Measurements from ENCODE around the gene COPRS. TPM values are rescaled to one million over a fixed set of nuclear protein-coding genes. Genes with fewer than 3 reads are reported as not detected.

Gene COPRS
- polyA plus RNA-seq (ENCODE audit: insufficient read length in 3 of 3), result 10 to 100 TPM; 40.7 to 48.4 (median 45.5) TPM
- long read RNA-seq, donor 1, transcript COPRS-201 (4 exons, 968 nt), result major isoform, 32 of 46 reads
- long read RNA-seq, donor 1, partial matches to known transcripts, result 14 of 46 reads
- long read RNA-seq, donor 1, other reads (novel, unspliced or antisense), result 0 of 46 reads
- long read RNA-seq, donor 2, transcript COPRS-201 (4 exons, 968 nt), result major isoform, 37 of 43 reads
- long read RNA-seq, donor 2, partial matches to known transcripts, result 6 of 43 reads
- long read RNA-seq, donor 2, other reads (novel, unspliced or antisense), result 0 of 43 reads
- long read RNA-seq, donor 3, transcript COPRS-201 (4 exons, 968 nt), result major isoform, 37 of 52 reads
- long read RNA-seq, donor 3, partial matches to known transcripts, result 9 of 52 reads
- long read RNA-seq, donor 3, other reads (novel, unspliced or antisense), result 5 of 52 reads
- long read RNA-seq, donor 4, transcript COPRS-201 (4 exons, 968 nt), result major isoform, 37 of 49 reads
- long read RNA-seq, donor 4, partial matches to known transcripts, result 12 of 49 reads
- long read RNA-seq, donor 4, other reads (novel, unspliced or antisense), result 0 of 49 reads
- long read RNA-seq, donor 5, transcript COPRS-201 (4 exons, 968 nt), result major isoform, 21 of 27 reads
- long read RNA-seq, donor 5, partial matches to known transcripts, result 6 of 27 reads
- long read RNA-seq, donor 5, other reads (novel, unspliced or antisense), result 0 of 27 reads
- long read RNA-seq, donor 6, transcript COPRS-201 (4 exons, 968 nt), result major isoform, 25 of 30 reads
- long read RNA-seq, donor 6, partial matches to known transcripts, result 5 of 30 reads
- long read RNA-seq, donor 6, other reads (novel, unspliced or antisense), result 0 of 30 reads
- long read RNA-seq, donor 7, transcript COPRS-201 (4 exons, 968 nt), result major isoform, 46 of 63 reads
- long read RNA-seq, donor 7, partial matches to known transcripts, result 12 of 63 reads
- long read RNA-seq, donor 7, other reads (novel, unspliced or antisense), result 5 of 63 reads
- long read RNA-seq, donor 8, transcript COPRS-201 (4 exons, 968 nt), result major isoform, 23 of 31 reads
- long read RNA-seq, donor 8, partial matches to known transcripts, result 7 of 31 reads
- long read RNA-seq, donor 8, other reads (novel, unspliced or antisense), result 0 of 31 reads
- long read RNA-seq, donor 9, transcript COPRS-201 (4 exons, 968 nt), result major isoform, 29 of 43 reads
- long read RNA-seq, donor 9, partial matches to known transcripts, result 13 of 43 reads
- long read RNA-seq, donor 9, other reads (novel, unspliced or antisense), result 0 of 43 reads
- long read RNA-seq, donor 10, transcript COPRS-201 (4 exons, 968 nt), result major isoform, 23 of 31 reads
- long read RNA-seq, donor 10, partial matches to known transcripts, result 8 of 31 reads
- long read RNA-seq, donor 10, other reads (novel, unspliced or antisense), result 0 of 31 reads
- long read RNA-seq, donor 11, transcript COPRS-201 (4 exons, 968 nt), result major isoform, 23 of 34 reads
- long read RNA-seq, donor 11, partial matches to known transcripts, result 11 of 34 reads
- long read RNA-seq, donor 11, other reads (novel, unspliced or antisense), result 0 of 34 reads
- long read RNA-seq, donor 12, transcript COPRS-201 (4 exons, 968 nt), result major isoform, 37 of 51 reads
- long read RNA-seq, donor 12, partial matches to known transcripts, result 11 of 51 reads
- long read RNA-seq, donor 12, other reads (novel, unspliced or antisense), result 0 of 51 reads
- long read RNA-seq, donor 13, transcript COPRS-201 (4 exons, 968 nt), result major isoform, 28 of 40 reads
- long read RNA-seq, donor 13, partial matches to known transcripts, result 11 of 40 reads
- long read RNA-seq, donor 13, other reads (novel, unspliced or antisense), result 0 of 40 reads
- long read RNA-seq, donor 14, result 0 reads
- long read RNA-seq, donor 15, result 0 reads
- long read RNA-seq, donor 16, transcript COPRS-201 (4 exons, 968 nt), result major isoform, 36 of 63 reads
- long read RNA-seq, donor 16, partial matches to known transcripts, result 26 of 63 reads
- long read RNA-seq, donor 16, other reads (novel, unspliced or antisense), result 0 of 63 reads

- DNase-seq, result peak; percentile 80
Measured at GRCh38 chr17:31858642-31859486, at the start of gene COPRS. Gene COPRS, minus strand, starts transcription at chr17:31859244. Its CDS starts 45 bp downstream, at chr17:31859199.

- DNase-seq, result no peak
Measured at GRCh38 chr17:31908386-31908785, 49.3 kb upstream of the COPRS start.

- peak; percentile 35 for DNase-seq
Measured at GRCh38 chr17:31907342-31907962, 48.4 kb upstream of the COPRS start.

- no peak for DNase-seq
Measured at GRCh38 chr17:31903401-31903800, 44.4 kb upstream of the COPRS start.

GRCh38 chr17:31902693-31903092, 43.6 kb upstream of the COPRS start:
- no peak for DNase-seq

- DNase-seq, result no peak
Measured at GRCh38 chr17:31900877-31901276, 41.8 kb upstream of the COPRS start.

- DNase-seq, result no peak
Measured at GRCh38 chr17:31888124-31888523, 29.1 kb upstream of the COPRS start.

GRCh38 chr17:31882571-31882970, 23.5 kb upstream of the COPRS start:
- DNase-seq, result no peak

- no peak for DNase-seq
Measured at GRCh38 chr17:31880311-31880710, 21.3 kb upstream of the COPRS start.

GRCh38 chr17:31878703-31879073, 19.6 kb upstream of the COPRS start:
- DNase-seq, result no peak

- no peak for DNase-seq
Measured at GRCh38 chr17:31877911-31878702, 19.1 kb upstream of the COPRS start.

GRCh38 chr17:31877341-31877740, 18.3 kb upstream of the COPRS start:
- DNase-seq, result no peak

GRCh38 chr17:31875081-31875480, 16.0 kb upstream of the COPRS start:
- no peak for DNase-seq

- no peak for DNase-seq
Measured at GRCh38 chr17:31869797-31870568, 10.9 kb upstream of the COPRS start.

- DNase-seq, result no peak
Measured at GRCh38 chr17:31869031-31869430, 10.0 kb upstream of the COPRS start.

- no peak for DNase-seq
Measured at GRCh38 chr17:31859487-31860008, 504 bp upstream of the COPRS start.
